Measurements from ENCODE around the gene ERBB4. TPM values are rescaled to one million over a fixed set of nuclear protein-coding genes. Genes with fewer than 3 reads are reported as not detected.
A peak's percentile ranks its signal among the peaks of the same experiment; 100 is the strongest.

Gene ERBB4
- total RNA-seq, 1 experiment from 2014 or later: 0.15 TPM

GRCh38 chr2:212548455-212548819 is 9.8 kb upstream of the ERBB4 start:
- in situ Hi-C loops (cut with HindIII; ENCODE audit: low pct_unique_long_range_greater_than_20kb, low sequenced_read_pairs): no loop called here

GRCh38 chr2:212547716-212548454 is 9.3 kb upstream of the ERBB4 start:
- BruUV-seq (replicated peaks): no TSS peak
- Histone ChIP-seq H3K36me3 (ENCODE audit: control insufficient read depth, insufficient read depth, low read length) (no peaks in the 10 kb centered on the region), H3K4me1 (ENCODE audit: control insufficient read depth, insufficient read depth, low read length) (no peaks in the 10 kb centered on the region), H3K27ac (ENCODE audit: low read length) (no peak overlapping the region), H3K4me3 (ENCODE audit: low read depth in 2 of 2, low read length in 2 of 2) (no peak overlapping the region), H3K9me3 (ENCODE audit: control insufficient read depth, insufficient read depth, low read depth, low read length) (no peaks in the 10 kb centered on the region), H3K27me3 (ENCODE audit: control insufficient read depth, insufficient read depth, low read length) (no peaks in the 10 kb centered on the region)
- POLR2A ChIA-PET: no interaction called here
- ATAC-seq (no peak), DNase-seq (ENCODE audit: low read depth, low spot score) (no peak)
- in situ Hi-C loops (cut with HindIII; ENCODE audit: low pct_unique_long_range_greater_than_20kb, low sequenced_read_pairs): no loop called here
- intact Hi-C loops (cut with micrococcal nuclease; ENCODE audit: unreplicated experiment): loop anchor here (5.0 to 10.0 kb wide), 2 partner anchors 403 to 801 kb away; no protein-coding TSS in a partner anchor
- TF ChIP-seq TCF7L2 (IDR thresholded peaks at IDR 0.05; ENCODE audit: low read depth, low read length): no peak
- no peak for TF ChIP-seq CTCF (IDR thresholded peaks at IDR 0.05)
- no peak for TF ChIP-seq REST (IDR thresholded peaks at IDR 0.05; ENCODE audit: insufficient read depth in 1 of 2, low read depth in 2 of 2, low read length in 1 of 2)
- TF ChIP-seq POLR2AphosphoS5 (IDR thresholded peaks at IDR 0.05; ENCODE audit: low read depth, low read length): no peak
- no peak for TF ChIP-seq SIN3A (IDR thresholded peaks at IDR 0.05; ENCODE audit: borderline replicate concordance, insufficient read depth, low read depth, low read length)
- CTCF ChIA-PET: no interaction called here

More at GRCh38 chr2:212548455-212548819, 9.8 kb upstream of the ERBB4 start:
- no peaks in the 10 kb centered on the region for H3K9me3 ChIP-seq (ENCODE audit: control insufficient read depth, insufficient read depth, low read depth, low read length)
- ATAC-seq (peak; percentile 71; the same call in 1 of the 2 replicates), DNase-seq (ENCODE audit: low read depth, low spot score) (no peak)
- no peak overlapping the region for H3K4me3 ChIP-seq (ENCODE audit: low read depth in 2 of 2, low read length in 2 of 2)
- no peaks in the 10 kb centered on the region for H3K36me3 ChIP-seq (ENCODE audit: control insufficient read depth, insufficient read depth, low read length)
- intact Hi-C loops (cut with micrococcal nuclease; ENCODE audit: unreplicated experiment): loop anchor here (5.0 to 10.0 kb wide), 2 partner anchors 404 to 801 kb away; no protein-coding TSS in a partner anchor
- TF ChIP-seq SIN3A (IDR thresholded peaks at IDR 0.05; ENCODE audit: borderline replicate concordance, insufficient read depth, low read depth, low read length) (no peak), POLR2AphosphoS5 (IDR thresholded peaks at IDR 0.05; ENCODE audit: low read depth, low read length) (no peak), REST (IDR thresholded peaks at IDR 0.05; ENCODE audit: insufficient read depth in 1 of 2, low read depth in 2 of 2, low read length in 1 of 2) (no peak), TCF7L2 (IDR thresholded peaks at IDR 0.05; ENCODE audit: low read depth, low read length) (no peak), CTCF (IDR thresholded peaks at IDR 0.05) (peak; percentile 48; the same call in 1 of the 2 replicates)
- no TSS peak for BruUV-seq (replicated peaks)
- H3K4me1 ChIP-seq (ENCODE audit: control insufficient read depth, insufficient read depth, low read length): no peaks in the 10 kb centered on the region
- H3K27me3 ChIP-seq (ENCODE audit: control insufficient read depth, insufficient read depth, low read length): no peaks in the 10 kb centered on the region
- ChIA-PET POLR2A (no interaction called here), CTCF (no interaction called here)
- H3K27ac ChIP-seq (ENCODE audit: low read length): no peak overlapping the region
